Hepatocyte (in vitro differentiated cells): Measurements from ENCODE around the gene AGPS.

Experiments used
- EZH2 ChIP-seq: fragments of 200-600 bp; sonication (generic); IDR thresholded peaks from 2 replicates; pipeline ENCODE4 v1.6.1; 2016; ENCODE audit warnings: antibody characterized with exemption, mild to moderate bottlenecking, borderline replicate concordance
- TF ChIP-seq, protein P1 (sequence below): fragments of 200-600 bp; sonication (generic); IDR thresholded peaks from 2 replicates; pipeline ENCODE4 v1.5.1; 2016; ENCODE audit warnings: antibody characterized with exemption, mild to moderate bottlenecking; ENCODE audit not compliant: poor library complexity

DNA sequence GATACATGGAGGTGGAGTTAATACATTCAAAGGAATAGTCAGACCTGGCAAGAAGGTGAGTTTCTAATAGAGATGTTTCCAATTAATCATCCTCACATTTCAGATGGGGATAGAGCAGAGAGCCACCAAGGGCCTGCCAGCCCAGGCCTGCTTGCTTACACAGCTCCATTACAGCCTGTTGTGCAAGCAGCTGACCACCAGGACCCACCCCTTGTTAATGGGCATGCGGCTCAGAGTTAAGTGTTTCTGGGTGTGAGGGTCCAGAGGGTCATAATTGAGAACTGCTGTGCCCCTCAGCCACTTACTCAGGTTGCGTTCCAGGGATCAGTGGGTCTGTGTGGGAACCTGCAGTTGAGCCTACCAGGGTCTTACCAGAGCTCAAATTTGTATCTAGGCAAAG is 199.8 kb downstream of the AGPS start:
- TF ChIP-seq, protein P1, sequence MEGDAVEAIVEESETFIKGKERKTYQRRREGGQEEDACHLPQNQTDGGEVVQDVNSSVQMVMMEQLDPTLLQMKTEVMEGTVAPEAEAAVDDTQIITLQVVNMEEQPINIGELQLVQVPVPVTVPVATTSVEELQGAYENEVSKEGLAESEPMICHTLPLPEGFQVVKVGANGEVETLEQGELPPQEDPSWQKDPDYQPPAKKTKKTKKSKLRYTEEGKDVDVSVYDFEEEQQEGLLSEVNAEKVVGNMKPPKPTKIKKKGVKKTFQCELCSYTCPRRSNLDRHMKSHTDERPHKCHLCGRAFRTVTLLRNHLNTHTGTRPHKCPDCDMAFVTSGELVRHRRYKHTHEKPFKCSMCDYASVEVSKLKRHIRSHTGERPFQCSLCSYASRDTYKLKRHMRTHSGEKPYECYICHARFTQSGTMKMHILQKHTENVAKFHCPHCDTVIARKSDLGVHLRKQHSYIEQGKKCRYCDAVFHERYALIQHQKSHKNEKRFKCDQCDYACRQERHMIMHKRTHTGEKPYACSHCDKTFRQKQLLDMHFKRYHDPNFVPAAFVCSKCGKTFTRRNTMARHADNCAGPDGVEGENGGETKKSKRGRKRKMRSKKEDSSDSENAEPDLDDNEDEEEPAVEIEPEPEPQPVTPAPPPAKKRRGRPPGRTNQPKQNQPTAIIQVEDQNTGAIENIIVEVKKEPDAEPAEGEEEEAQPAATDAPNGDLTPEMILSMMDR = no peak
- no peak for TF ChIP-seq EZH2
